Measurements from ENCODE around the gene ARNT2. TPM values are rescaled to one million over a fixed set of nuclear protein-coding genes. Genes with fewer than 3 reads are reported as not detected.
"Not testable (repeated sequence)": the region's sequence is repeated elsewhere in the genome, so short reads cannot be mapped to it uniquely, and the experiment has no call there.

The ARNT2 gene
- polyA plus RNA-seq, 4 donors = 54.3 to 67.1 (median 59.2) TPM

GRCh38 chr15:80509800-80510199 is 105.6 kb downstream of the ARNT2 start:
- no peak for DNase-seq (ENCODE audit: low read depth in 4 of 4, low spot score in 2 of 4)

- DNase-seq (ENCODE audit: low read depth in 4 of 4, low spot score in 2 of 4) = not testable (repeated sequence)
These were observed 106.8 kb downstream of the ARNT2 start for GRCh38 chr15:80510985-80511384.

GRCh38 chr15:80512726-80513660 is 108.8 kb downstream of the ARNT2 start:
- no peak for DNase-seq (ENCODE audit: low read depth in 4 of 4, low spot score in 2 of 4)

- no peak for DNase-seq (ENCODE audit: low read depth in 4 of 4, low spot score in 2 of 4)
These were observed 110.0 kb downstream of the ARNT2 start for GRCh38 chr15:80514071-80514780.

GRCh38 chr15:80517290-80517689 is 113.1 kb downstream of the ARNT2 start:
- no peak for DNase-seq (ENCODE audit: low read depth in 4 of 4, low spot score in 2 of 4)

GRCh38 chr15:80518522-80518921 is 114.3 kb downstream of the ARNT2 start:
- DNase-seq (ENCODE audit: low read depth in 4 of 4, low spot score in 2 of 4) = no peak

GRCh38 chr15:80523746-80524145 is 119.6 kb downstream of the ARNT2 start:
- DNase-seq (ENCODE audit: low read depth in 4 of 4, low spot score in 2 of 4) = no peak

GRCh38 chr15:80525853-80526252 is 121.7 kb downstream of the ARNT2 start:
- no peak for DNase-seq (ENCODE audit: low read depth in 4 of 4, low spot score in 2 of 4)

GRCh38 chr15:80526556-80527340 is 122.6 kb downstream of the ARNT2 start:
- DNase-seq (ENCODE audit: low read depth in 4 of 4, low spot score in 2 of 4) = no peak

GRCh38 chr15:80527406-80527805 is 123.2 kb downstream of the ARNT2 start:
- DNase-seq (ENCODE audit: low read depth in 4 of 4, low spot score in 2 of 4) = no peak

GRCh38 chr15:80527961-80528360 is 123.8 kb downstream of the ARNT2 start:
- no peak for DNase-seq (ENCODE audit: low read depth in 4 of 4, low spot score in 2 of 4)

- DNase-seq (ENCODE audit: low read depth in 4 of 4, low spot score in 2 of 4) = no peak
These were observed 126.7 kb downstream of the ARNT2 start for GRCh38 chr15:80530737-80531365.

GRCh38 chr15:80531388-80531787 is 127.2 kb downstream of the ARNT2 start:
- no peak for DNase-seq (ENCODE audit: low read depth in 4 of 4, low spot score in 2 of 4)

- no peak for DNase-seq (ENCODE audit: low read depth in 4 of 4, low spot score in 2 of 4)
These were observed 127.6 kb downstream of the ARNT2 start for GRCh38 chr15:80531796-80532195.

- DNase-seq (ENCODE audit: low read depth in 4 of 4, low spot score in 2 of 4) = no peak
These were observed 129.7 kb downstream of the ARNT2 start for GRCh38 chr15:80533790-80534333.

GRCh38 chr15:80536231-80536630 is 132.0 kb downstream of the ARNT2 start:
- DNase-seq (ENCODE audit: low read depth in 4 of 4, low spot score in 2 of 4) = no peak

- DNase-seq (ENCODE audit: low read depth in 4 of 4, low spot score in 2 of 4) = no peak
These were observed 132.5 kb downstream of the ARNT2 start for GRCh38 chr15:80536716-80537115.

GRCh38 chr15:80545078-80545477 is 140.9 kb downstream of the ARNT2 start:
- DNase-seq (ENCODE audit: low read depth in 4 of 4, low spot score in 2 of 4) = no peak

GRCh38 chr15:80547264-80547663 is 143.1 kb downstream of the ARNT2 start:
- no peak for DNase-seq (ENCODE audit: low read depth in 4 of 4, low spot score in 2 of 4)

GRCh38 chr15:80549191-80549590 is 145.0 kb downstream of the ARNT2 start:
- DNase-seq (ENCODE audit: low read depth in 4 of 4, low spot score in 2 of 4) = no peak
